ENCODE results near the gene RXFP1.

RXFP1 gene

DNA sequence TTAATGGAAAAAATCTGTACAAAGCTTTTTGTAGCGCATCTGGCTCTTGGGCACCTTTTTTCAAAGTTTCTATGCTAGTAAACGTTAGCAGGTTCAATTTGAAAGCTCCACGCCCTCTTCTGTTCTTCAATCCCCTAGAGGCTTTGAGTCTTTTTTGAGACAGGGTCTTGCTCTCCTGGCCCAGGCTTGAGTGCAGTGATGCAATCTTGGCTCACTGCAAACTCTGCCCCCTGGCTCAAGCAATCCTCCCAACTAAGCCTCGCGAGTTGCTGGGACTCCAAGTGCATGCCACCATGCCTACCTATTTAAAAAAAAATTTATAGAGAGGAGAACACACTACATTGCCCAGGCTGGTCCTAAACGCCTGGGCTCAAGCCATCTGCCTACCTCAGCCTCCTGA lies 9.2 kb downstream of the RXFP1 start:
- no peak for DNase-seq (ENCODE audit: low spot score)
- TF ChIP-seq, protein P1, sequence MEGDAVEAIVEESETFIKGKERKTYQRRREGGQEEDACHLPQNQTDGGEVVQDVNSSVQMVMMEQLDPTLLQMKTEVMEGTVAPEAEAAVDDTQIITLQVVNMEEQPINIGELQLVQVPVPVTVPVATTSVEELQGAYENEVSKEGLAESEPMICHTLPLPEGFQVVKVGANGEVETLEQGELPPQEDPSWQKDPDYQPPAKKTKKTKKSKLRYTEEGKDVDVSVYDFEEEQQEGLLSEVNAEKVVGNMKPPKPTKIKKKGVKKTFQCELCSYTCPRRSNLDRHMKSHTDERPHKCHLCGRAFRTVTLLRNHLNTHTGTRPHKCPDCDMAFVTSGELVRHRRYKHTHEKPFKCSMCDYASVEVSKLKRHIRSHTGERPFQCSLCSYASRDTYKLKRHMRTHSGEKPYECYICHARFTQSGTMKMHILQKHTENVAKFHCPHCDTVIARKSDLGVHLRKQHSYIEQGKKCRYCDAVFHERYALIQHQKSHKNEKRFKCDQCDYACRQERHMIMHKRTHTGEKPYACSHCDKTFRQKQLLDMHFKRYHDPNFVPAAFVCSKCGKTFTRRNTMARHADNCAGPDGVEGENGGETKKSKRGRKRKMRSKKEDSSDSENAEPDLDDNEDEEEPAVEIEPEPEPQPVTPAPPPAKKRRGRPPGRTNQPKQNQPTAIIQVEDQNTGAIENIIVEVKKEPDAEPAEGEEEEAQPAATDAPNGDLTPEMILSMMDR (IDR thresholded peaks at IDR 0.05; ENCODE audit: extremely low read depth, insufficient read depth, missing control alignments), result no peak
- in situ Hi-C loops (cut with MboI; ENCODE audit: low pct_unique_long_range_greater_than_20kb, low sequenced_read_pairs, unreplicated experiment), result no loop called here

DNA sequence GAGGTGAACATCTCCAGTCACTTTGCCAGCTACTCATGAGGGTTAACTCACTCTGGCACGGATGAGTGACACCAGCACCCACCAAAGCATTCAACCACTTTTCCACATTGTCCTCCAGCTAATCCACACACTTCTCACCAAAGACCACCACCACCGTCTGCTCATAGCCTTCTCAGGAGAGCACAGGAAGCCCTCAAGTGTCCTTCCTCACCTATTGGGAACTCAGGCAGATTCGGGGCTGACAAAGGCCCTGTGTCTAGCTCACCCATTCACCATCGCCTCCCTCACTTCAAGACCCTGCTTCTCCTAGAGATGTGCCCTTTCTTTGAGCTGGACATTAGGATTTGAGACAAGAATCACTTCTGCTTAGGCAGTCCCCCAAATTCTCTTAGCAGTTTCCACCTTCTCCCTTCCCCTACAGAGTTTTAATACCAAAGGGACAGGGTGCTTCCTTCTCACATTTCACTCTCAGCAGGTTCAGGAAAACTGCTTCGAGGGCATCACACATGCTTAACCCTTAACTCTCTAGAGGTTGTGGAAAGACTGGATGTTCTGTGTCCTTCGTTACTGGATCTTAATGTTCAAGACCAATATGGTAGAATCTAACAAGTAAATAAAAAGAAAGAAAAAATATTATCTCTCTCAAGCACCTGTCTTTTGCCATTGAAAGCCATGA lies 11.0 kb downstream of the RXFP1 start:
- in situ Hi-C loops (cut with MboI; ENCODE audit: low pct_unique_long_range_greater_than_20kb, low sequenced_read_pairs, unreplicated experiment), result no loop called here
- TF ChIP-seq, protein P1 (IDR thresholded peaks at IDR 0.05; ENCODE audit: extremely low read depth, insufficient read depth, missing control alignments), result no peak

DNA sequence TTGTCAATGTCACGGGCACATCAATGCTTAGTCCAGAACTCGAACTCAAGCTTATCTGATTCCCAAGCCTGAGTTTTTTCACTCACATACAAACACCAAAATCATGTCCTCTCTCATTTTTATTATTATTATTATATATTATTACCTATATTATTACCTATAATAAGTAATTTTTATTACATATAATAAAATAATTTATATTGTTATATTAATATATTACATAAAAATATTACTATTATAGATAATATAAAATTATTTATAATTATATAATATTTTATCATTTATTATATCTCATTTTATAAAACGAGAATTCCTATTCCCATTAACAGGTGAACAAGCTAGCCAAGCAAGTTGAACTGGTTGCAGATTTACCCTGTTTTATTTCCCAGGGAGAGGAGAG lies 13.0 kb downstream of the RXFP1 start:
- no peak for DNase-seq (ENCODE audit: low spot score)
- TF ChIP-seq, protein P1 (IDR thresholded peaks at IDR 0.05; ENCODE audit: extremely low read depth, insufficient read depth, missing control alignments), result no peak
- in situ Hi-C loops (cut with MboI; ENCODE audit: low pct_unique_long_range_greater_than_20kb, low sequenced_read_pairs, unreplicated experiment), result no loop called here

More for the DNA sequence above, 11.0 kb downstream of the RXFP1 start:
- DNase-seq (ENCODE audit: low spot score), result no peak

DNA sequence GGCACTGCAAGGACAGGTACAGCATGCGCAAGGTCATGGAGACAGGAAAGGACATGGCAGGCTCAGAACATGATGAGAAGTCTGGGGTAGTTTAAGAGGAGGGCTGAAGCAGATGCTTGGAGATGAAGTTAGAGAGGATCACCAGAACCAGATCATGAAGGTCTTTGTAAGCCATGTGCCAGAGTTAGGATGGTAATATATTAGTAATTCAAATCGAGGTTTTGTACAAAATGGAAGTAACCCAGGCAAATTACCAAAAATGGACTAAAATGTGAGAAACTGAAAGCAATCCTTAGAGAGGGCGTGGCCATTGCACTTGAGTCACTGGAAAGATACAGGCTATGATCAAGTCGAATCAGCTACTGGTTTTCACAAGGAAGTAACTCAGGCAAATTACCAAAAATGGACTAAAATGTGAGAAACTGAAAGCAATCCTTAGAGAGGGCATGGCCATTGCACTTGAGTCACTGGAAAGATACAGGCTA lies 13.5 kb downstream of the RXFP1 start:
- TF ChIP-seq, protein P1 (IDR thresholded peaks at IDR 0.05; ENCODE audit: extremely low read depth, insufficient read depth, missing control alignments), result no peak
- no peak for DNase-seq (ENCODE audit: low spot score)
- in situ Hi-C loops (cut with MboI; ENCODE audit: low pct_unique_long_range_greater_than_20kb, low sequenced_read_pairs, unreplicated experiment), result no loop called here

GRCh38 chr4:158536833-158537232 lies 15.2 kb downstream of the RXFP1 start:
- in situ Hi-C loops (cut with MboI; ENCODE audit: low pct_unique_long_range_greater_than_20kb, low sequenced_read_pairs, unreplicated experiment), result no loop called here
- DNase-seq (ENCODE audit: low spot score), result no peak
- TF ChIP-seq, protein P1 (IDR thresholded peaks at IDR 0.05; ENCODE audit: extremely low read depth, insufficient read depth, missing control alignments), result no peak

GRCh38 chr4:158538176-158538575 lies 16.5 kb downstream of the RXFP1 start:
- no peak for DNase-seq (ENCODE audit: low spot score)
- TF ChIP-seq, protein P1 (IDR thresholded peaks at IDR 0.05; ENCODE audit: extremely low read depth, insufficient read depth, missing control alignments), result no peak
- in situ Hi-C loops (cut with MboI; ENCODE audit: low pct_unique_long_range_greater_than_20kb, low sequenced_read_pairs, unreplicated experiment), result no loop called here

Measured in GM13977 (cell line).